K562 (cell line): ENCODE measurements around the gene CCDC148. TPM values are rescaled to one million over a fixed set of nuclear protein-coding genes. Genes with fewer than 3 reads are reported as not detected.

ENCODE experiments used
- CREB1 ChIP-seq, 2 experiments: sonication (generic) in 1 of 2; formaldehyde crosslinking in 1 of 2; IDR thresholded peaks; 2 replicates each; pipeline versions ENCODE4 v1.6.1 to v1.8.0; 2012 to 2022; ENCODE audit warnings: inconsistent platforms in 1 of 2, mild to moderate bottlenecking in 1 of 2, missing genetic modification reagents in 1 of 2, moderate library complexity in 1 of 2
- EGR1 ChIP-seq: fragments of 450-650 bp; conservative IDR thresholded peaks from 2 replicates; pipeline ENCODE4 v1.6.1; 2017; ENCODE audit warnings: mild to moderate bottlenecking
- EP400 ChIP-seq: fragments of 450-650 bp; IDR thresholded peaks from 2 replicates; pipeline ENCODE4 v1.6.1; 2017; ENCODE audit warnings: antibody characterized with exemption, mild to moderate bottlenecking, moderate library complexity
- POLR2B ChIP-seq: fragments of 450-650 bp; IDR thresholded peaks from 2 replicates; pipeline ENCODE4 v1.6.1; 2018; ENCODE audit warnings: low read depth; ENCODE audit not compliant: partially characterized antibody
- XRCC5 ChIP-seq: fragments of 200-400 bp; formaldehyde crosslinking; IDR thresholded peaks from 2 replicates; pipeline ENCODE4 v1.6.1; 2017; ENCODE audit warnings: low read depth, mild to moderate bottlenecking, low read length
- polyA plus RNA-seq, 8 experiments: library from polyadenylated mRNA; depleted of rRNA in 4 of 8; stranded (reverse) in 5 of 8; unstranded in 3 of 8; fragments of >200 nt; fragmentation: Nextera tagmentation in 2 of 8; fragmentation: Illumina TruSeq in 1 of 8; extraction: Ambion mirVana in 2 of 8; extraction: Trizol in 1 of 8; gene quantifications; 2 replicates each; pipeline versions ENCODE4 v1.2.1 to v1.2.3, GENCODE V29; 2011 to 2014; ENCODE audit warnings: inconsistent platforms in 1 of 8, missing spikeins in 1 of 8
- total RNA-seq, 7 experiments: library from RNA; depleted of rRNA in 6 of 7; stranded (reverse); fragments of >200 nt in 6 of 7; fragmentation: Illumina TruSeq in 2 of 7; extraction: Trizol in 2 of 7; gene quantifications; 2 replicates each; pipeline versions ENCODE4 v1.2.1 to v1.2.3, GENCODE V29; 2011 to 2021; ENCODE audit warnings: low replicate concordance in 1 of 7
- TF ChIP-seq, protein P1 (sequence below): fragments of 450-650 bp; IDR thresholded peaks from 2 replicates; pipeline ENCODE4 v1.6.1; 2016; ENCODE audit warnings: mild to moderate bottlenecking, moderate library complexity
- TF ChIP-seq, protein P2 (sequence below): sonication (generic); formaldehyde crosslinking; IDR thresholded peaks from 2 replicates; pipeline ENCODE4 v1.8.0; 2022; ENCODE audit warnings: mild to moderate bottlenecking, missing genetic modification reagents
- TF ChIP-seq, protein P3 (sequence below): sonication (generic); formaldehyde crosslinking; IDR thresholded peaks from 2 replicates; pipeline ENCODE4 v1.8.1; 2023; ENCODE audit warnings: mild to moderate bottlenecking, missing genetic modification reagents

Gene CCDC148
- total and polyA plus RNA-seq, 9 of the 15 experiments (the other 6 are each of a cell fraction or from before 2014, with no cell fraction given), result 0.10 to 1.4 (median 0.65) TPM

DNA sequence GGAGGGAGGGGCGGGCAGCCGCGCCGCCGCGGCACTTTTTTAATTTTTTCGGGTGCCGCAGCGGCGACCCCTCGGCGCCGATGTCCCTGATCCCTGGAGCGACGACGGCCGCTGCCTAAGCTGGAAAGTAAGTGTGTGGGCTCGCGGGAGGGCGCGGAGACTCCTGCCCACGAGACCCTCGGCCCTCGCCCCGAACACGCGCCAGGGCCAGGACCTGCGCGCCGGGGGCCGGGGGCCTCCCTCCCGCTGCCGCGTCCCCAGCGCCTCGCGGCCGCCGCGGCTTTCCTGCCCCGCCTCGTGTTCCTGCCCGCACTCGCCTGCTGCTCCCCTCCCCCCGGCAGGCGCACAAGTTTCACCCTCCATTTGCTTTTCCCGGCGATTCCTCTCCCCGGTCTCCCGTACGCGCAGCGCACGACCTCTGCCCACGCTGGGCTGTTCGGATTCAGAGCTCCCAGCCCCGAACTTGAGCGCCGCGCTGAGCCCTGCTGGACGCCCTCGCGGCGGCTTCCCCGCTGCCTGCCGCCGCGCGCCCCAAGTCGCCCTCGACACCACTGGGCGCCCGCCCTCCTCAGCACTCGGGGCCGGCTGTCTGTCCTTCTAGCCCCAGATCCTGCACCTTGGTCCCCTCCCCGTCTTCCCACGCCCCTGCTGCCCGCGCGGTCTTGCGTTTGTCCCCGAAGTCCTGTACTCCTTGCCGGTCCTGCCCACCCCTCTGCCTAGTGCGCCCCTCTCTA lies 706 bp upstream of the CCDC148 start (continued):
- TF ChIP-seq CREB1 (IDR thresholded peaks at IDR 0.05) (no peak), CREB1 (CRISPR knock-in tag; IDR thresholded peaks at IDR 0.05) (peak; percentile 14; the same call in 1 of the 2 replicates), POLR2B (no peak), XRCC5 (0 out of 2 replicates have a peak, but pooled peaks have one; percentile 39), EP400 (peak; percentile 77; the same call in 1 of the 2 replicates), EGR1 (peak; percentile 71)
- TF ChIP-seq, protein P1, sequence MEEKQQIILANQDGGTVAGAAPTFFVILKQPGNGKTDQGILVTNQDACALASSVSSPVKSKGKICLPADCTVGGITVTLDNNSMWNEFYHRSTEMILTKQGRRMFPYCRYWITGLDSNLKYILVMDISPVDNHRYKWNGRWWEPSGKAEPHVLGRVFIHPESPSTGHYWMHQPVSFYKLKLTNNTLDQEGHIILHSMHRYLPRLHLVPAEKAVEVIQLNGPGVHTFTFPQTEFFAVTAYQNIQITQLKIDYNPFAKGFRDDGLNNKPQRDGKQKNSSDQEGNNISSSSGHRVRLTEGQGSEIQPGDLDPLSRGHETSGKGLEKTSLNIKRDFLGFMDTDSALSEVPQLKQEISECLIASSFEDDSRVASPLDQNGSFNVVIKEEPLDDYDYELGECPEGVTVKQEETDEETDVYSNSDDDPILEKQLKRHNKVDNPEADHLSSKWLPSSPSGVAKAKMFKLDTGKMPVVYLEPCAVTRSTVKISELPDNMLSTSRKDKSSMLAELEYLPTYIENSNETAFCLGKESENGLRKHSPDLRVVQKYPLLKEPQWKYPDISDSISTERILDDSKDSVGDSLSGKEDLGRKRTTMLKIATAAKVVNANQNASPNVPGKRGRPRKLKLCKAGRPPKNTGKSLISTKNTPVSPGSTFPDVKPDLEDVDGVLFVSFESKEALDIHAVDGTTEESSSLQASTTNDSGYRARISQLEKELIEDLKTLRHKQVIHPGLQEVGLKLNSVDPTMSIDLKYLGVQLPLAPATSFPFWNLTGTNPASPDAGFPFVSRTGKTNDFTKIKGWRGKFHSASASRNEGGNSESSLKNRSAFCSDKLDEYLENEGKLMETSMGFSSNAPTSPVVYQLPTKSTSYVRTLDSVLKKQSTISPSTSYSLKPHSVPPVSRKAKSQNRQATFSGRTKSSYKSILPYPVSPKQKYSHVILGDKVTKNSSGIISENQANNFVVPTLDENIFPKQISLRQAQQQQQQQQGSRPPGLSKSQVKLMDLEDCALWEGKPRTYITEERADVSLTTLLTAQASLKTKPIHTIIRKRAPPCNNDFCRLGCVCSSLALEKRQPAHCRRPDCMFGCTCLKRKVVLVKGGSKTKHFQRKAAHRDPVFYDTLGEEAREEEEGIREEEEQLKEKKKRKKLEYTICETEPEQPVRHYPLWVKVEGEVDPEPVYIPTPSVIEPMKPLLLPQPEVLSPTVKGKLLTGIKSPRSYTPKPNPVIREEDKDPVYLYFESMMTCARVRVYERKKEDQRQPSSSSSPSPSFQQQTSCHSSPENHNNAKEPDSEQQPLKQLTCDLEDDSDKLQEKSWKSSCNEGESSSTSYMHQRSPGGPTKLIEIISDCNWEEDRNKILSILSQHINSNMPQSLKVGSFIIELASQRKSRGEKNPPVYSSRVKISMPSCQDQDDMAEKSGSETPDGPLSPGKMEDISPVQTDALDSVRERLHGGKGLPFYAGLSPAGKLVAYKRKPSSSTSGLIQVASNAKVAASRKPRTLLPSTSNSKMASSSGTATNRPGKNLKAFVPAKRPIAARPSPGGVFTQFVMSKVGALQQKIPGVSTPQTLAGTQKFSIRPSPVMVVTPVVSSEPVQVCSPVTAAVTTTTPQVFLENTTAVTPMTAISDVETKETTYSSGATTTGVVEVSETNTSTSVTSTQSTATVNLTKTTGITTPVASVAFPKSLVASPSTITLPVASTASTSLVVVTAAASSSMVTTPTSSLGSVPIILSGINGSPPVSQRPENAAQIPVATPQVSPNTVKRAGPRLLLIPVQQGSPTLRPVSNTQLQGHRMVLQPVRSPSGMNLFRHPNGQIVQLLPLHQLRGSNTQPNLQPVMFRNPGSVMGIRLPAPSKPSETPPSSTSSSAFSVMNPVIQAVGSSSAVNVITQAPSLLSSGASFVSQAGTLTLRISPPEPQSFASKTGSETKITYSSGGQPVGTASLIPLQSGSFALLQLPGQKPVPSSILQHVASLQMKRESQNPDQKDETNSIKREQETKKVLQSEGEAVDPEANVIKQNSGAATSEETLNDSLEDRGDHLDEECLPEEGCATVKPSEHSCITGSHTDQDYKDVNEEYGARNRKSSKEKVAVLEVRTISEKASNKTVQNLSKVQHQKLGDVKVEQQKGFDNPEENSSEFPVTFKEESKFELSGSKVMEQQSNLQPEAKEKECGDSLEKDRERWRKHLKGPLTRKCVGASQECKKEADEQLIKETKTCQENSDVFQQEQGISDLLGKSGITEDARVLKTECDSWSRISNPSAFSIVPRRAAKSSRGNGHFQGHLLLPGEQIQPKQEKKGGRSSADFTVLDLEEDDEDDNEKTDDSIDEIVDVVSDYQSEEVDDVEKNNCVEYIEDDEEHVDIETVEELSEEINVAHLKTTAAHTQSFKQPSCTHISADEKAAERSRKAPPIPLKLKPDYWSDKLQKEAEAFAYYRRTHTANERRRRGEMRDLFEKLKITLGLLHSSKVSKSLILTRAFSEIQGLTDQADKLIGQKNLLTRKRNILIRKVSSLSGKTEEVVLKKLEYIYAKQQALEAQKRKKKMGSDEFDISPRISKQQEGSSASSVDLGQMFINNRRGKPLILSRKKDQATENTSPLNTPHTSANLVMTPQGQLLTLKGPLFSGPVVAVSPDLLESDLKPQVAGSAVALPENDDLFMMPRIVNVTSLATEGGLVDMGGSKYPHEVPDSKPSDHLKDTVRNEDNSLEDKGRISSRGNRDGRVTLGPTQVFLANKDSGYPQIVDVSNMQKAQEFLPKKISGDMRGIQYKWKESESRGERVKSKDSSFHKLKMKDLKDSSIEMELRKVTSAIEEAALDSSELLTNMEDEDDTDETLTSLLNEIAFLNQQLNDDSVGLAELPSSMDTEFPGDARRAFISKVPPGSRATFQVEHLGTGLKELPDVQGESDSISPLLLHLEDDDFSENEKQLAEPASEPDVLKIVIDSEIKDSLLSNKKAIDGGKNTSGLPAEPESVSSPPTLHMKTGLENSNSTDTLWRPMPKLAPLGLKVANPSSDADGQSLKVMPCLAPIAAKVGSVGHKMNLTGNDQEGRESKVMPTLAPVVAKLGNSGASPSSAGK, result peak; percentile 83
- TF ChIP-seq, protein P2, sequence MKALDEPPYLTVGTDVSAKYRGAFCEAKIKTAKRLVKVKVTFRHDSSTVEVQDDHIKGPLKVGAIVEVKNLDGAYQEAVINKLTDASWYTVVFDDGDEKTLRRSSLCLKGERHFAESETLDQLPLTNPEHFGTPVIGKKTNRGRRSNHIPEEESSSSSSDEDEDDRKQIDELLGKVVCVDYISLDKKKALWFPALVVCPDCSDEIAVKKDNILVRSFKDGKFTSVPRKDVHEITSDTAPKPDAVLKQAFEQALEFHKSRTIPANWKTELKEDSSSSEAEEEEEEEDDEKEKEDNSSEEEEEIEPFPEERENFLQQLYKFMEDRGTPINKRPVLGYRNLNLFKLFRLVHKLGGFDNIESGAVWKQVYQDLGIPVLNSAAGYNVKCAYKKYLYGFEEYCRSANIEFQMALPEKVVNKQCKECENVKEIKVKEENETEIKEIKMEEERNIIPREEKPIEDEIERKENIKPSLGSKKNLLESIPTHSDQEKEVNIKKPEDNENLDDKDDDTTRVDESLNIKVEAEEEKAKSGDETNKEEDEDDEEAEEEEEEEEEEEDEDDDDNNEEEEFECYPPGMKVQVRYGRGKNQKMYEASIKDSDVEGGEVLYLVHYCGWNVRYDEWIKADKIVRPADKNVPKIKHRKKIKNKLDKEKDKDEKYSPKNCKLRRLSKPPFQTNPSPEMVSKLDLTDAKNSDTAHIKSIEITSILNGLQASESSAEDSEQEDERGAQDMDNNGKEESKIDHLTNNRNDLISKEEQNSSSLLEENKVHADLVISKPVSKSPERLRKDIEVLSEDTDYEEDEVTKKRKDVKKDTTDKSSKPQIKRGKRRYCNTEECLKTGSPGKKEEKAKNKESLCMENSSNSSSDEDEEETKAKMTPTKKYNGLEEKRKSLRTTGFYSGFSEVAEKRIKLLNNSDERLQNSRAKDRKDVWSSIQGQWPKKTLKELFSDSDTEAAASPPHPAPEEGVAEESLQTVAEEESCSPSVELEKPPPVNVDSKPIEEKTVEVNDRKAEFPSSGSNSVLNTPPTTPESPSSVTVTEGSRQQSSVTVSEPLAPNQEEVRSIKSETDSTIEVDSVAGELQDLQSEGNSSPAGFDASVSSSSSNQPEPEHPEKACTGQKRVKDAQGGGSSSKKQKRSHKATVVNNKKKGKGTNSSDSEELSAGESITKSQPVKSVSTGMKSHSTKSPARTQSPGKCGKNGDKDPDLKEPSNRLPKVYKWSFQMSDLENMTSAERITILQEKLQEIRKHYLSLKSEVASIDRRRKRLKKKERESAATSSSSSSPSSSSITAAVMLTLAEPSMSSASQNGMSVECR (CRISPR knock-in tag), result no peak
- TF ChIP-seq, protein P3, sequence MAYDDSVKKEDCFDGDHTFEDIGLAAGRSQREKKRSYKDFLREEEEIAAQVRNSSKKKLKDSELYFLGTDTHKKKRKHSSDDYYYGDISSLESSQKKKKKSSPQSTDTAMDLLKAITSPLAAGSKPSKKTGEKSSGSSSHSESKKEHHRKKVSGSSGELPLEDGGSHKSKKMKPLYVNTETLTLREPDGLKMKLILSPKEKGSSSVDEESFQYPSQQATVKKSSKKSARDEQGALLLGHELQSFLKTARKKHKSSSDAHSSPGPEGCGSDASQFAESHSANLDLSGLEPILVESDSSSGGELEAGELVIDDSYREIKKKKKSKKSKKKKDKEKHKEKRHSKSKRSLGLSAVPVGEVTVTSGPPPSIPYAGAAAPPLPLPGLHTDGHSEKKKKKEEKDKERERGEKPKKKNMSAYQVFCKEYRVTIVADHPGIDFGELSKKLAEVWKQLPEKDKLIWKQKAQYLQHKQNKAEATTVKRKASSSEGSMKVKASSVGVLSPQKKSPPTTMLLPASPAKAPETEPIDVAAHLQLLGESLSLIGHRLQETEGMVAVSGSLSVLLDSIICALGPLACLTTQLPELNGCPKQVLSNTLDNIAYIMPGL (CRISPR knock-in tag), result peak; percentile 27; the same call in 1 of the 2 replicates
